Upper lobe of left lung (tissue), 4 donors: Measurements from ENCODE around the gene TMEM59.

Source experiments
- CTCF ChIP-seq, 6 experiments: fragments of 450-650 bp in 4 of 6; fragments of 200-600 bp in 2 of 6; sonication (generic) in 2 of 6; IDR thresholded peaks; one replicate each; pipeline ENCODE4 v1.5.1; 2016 to 2019; ENCODE audit warnings: antibody characterized with exemption in 6 of 6
- POLR2A ChIP-seq, 4 donors: fragments of 450-650 bp; IDR thresholded peaks; one replicate each; pipeline ENCODE4 v1.5.1; 2016 to 2017; ENCODE audit warnings: antibody characterized with exemption in 4 of 4, mild to moderate bottlenecking in 2 of 4

GRCh38 chr1:54004481-54005049, 48.4 kb downstream of the TMEM59 start:
- TF ChIP-seq CTCF (IDR thresholded peaks at IDR 0.05) (no peak), POLR2A (IDR thresholded peaks at IDR 0.05) (no peak)
